Hepatocyte (in vitro differentiated cells): Measurements from ENCODE around the gene HSFX3.
"Not testable (repeated sequence)": the region's sequence is repeated elsewhere in the genome, so short reads cannot be mapped to it uniquely, and the experiment has no call there.

Experiments
- EZH2 ChIP-seq: fragments of 200-600 bp; sonication (generic); IDR thresholded peaks from 2 replicates; pipeline ENCODE4 v1.6.1; 2016; ENCODE audit warnings: antibody characterized with exemption, mild to moderate bottlenecking, borderline replicate concordance
- EZH2phosphoT487 ChIP-seq: fragments of 200-600 bp; sonication (generic); IDR thresholded peaks from one replicate; pipeline ENCODE4 v1.6.1; 2018; ENCODE audit warnings: antibody characterized with exemption, mild to moderate bottlenecking, low read depth, moderate library complexity; ENCODE audit not compliant: unreplicated experiment, severe bottlenecking
- TF ChIP-seq, protein P1 (sequence below): fragments of 200-600 bp; sonication (generic); IDR thresholded peaks from 2 replicates; pipeline ENCODE4 v1.5.1; 2016; ENCODE audit warnings: antibody characterized with exemption, mild to moderate bottlenecking; ENCODE audit not compliant: poor library complexity

GRCh38 chrX:149587359-149587758 lies 37.6 kb upstream of the HSFX3 start, which contains the start of gene MAGEA9B:
- TF ChIP-seq, protein P1, sequence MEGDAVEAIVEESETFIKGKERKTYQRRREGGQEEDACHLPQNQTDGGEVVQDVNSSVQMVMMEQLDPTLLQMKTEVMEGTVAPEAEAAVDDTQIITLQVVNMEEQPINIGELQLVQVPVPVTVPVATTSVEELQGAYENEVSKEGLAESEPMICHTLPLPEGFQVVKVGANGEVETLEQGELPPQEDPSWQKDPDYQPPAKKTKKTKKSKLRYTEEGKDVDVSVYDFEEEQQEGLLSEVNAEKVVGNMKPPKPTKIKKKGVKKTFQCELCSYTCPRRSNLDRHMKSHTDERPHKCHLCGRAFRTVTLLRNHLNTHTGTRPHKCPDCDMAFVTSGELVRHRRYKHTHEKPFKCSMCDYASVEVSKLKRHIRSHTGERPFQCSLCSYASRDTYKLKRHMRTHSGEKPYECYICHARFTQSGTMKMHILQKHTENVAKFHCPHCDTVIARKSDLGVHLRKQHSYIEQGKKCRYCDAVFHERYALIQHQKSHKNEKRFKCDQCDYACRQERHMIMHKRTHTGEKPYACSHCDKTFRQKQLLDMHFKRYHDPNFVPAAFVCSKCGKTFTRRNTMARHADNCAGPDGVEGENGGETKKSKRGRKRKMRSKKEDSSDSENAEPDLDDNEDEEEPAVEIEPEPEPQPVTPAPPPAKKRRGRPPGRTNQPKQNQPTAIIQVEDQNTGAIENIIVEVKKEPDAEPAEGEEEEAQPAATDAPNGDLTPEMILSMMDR, result not testable (repeated sequence)
- not testable (repeated sequence) for TF ChIP-seq EZH2, EZH2phosphoT487
